NB4 (cell line): ENCODE results near the gene XRCC1.

ENCODE experiments used
- CTCF ChIP-seq: IDR thresholded peaks from one replicate; pipeline ENCODE4 v1.5.1; 2012; ENCODE audit warnings: low read depth, low read length
- POLR2A ChIP-seq: IDR thresholded peaks from 2 replicates; pipeline ENCODE4 v1.6.1; 2011; ENCODE audit warnings: mild to moderate bottlenecking; ENCODE audit not compliant: insufficient read length; ENCODE audit errors: extremely low read depth

- TF ChIP-seq CTCF, result no peak
- TF ChIP-seq POLR2A, result no peak
Observed at GRCh38 chr19:43524922-43525835, 50.1 kb downstream of the XRCC1 start.
